GM18508 (cell line): ENCODE results near the gene SNAPC3.
"Not testable (repeated sequence)": the region's sequence is repeated elsewhere in the genome, so short reads cannot be mapped to it uniquely, and the experiment has no call there.

Experiments used
- ATAC-seq: cut with Tn5 transposase; IDR thresholded peaks from one replicate; pipeline ENCODE4 v1.9.1; 2021; ENCODE audit warnings: moderate number of reproducible peaks; ENCODE audit not compliant: insufficient read depth, unreplicated experiment

The SNAPC3 gene

GRCh38 chr9:15422372-15423230 lies at the start of gene SNAPC3:
Gene SNAPC3 (plus strand): TSS chr9:15422876. CDS start chr9:15422880, 4 bp downstream.
- peak; percentile 97 for ATAC-seq

- no peak for ATAC-seq
These were observed 48.8 kb upstream of the SNAPC3 start for GRCh38 chr9:15373881-15374280.

GRCh38 chr9:15374310-15374709 lies 48.4 kb upstream of the SNAPC3 start:
- ATAC-seq: no peak

GRCh38 chr9:15374825-15375224 lies 47.9 kb upstream of the SNAPC3 start:
- no peak for ATAC-seq

GRCh38 chr9:15377625-15378540 lies 44.8 kb upstream of the SNAPC3 start:
- no peak for ATAC-seq

- not testable (repeated sequence) for ATAC-seq
These were observed 43.4 kb upstream of the SNAPC3 start for GRCh38 chr9:15379317-15379716.

GRCh38 chr9:15379888-15380287 lies 42.8 kb upstream of the SNAPC3 start:
- not testable (repeated sequence) for ATAC-seq

GRCh38 chr9:15381491-15381890 lies 41.2 kb upstream of the SNAPC3 start:
- ATAC-seq: no peak

GRCh38 chr9:15386465-15386864 lies 36.2 kb upstream of the SNAPC3 start:
- no peak for ATAC-seq

GRCh38 chr9:15389173-15389572 lies 33.5 kb upstream of the SNAPC3 start:
- ATAC-seq: no peak

GRCh38 chr9:15389631-15390030 lies 33.0 kb upstream of the SNAPC3 start:
- ATAC-seq: no peak

GRCh38 chr9:15390201-15390600 lies 32.5 kb upstream of the SNAPC3 start:
- ATAC-seq: no peak

GRCh38 chr9:15392363-15392762 lies 30.3 kb upstream of the SNAPC3 start:
- no peak for ATAC-seq

GRCh38 chr9:15400281-15400941 lies 22.3 kb upstream of the SNAPC3 start:
- ATAC-seq: no peak

- no peak for ATAC-seq
These were observed 21.4 kb upstream of the SNAPC3 start for GRCh38 chr9:15401266-15401665.

- no peak for ATAC-seq
These were observed 19.5 kb upstream of the SNAPC3 start for GRCh38 chr9:15403155-15403554.

GRCh38 chr9:15404171-15404570 lies 18.5 kb upstream of the SNAPC3 start:
- ATAC-seq: no peak

- no peak for ATAC-seq
These were observed 5.8 kb upstream of the SNAPC3 start for GRCh38 chr9:15416880-15417279.

GRCh38 chr9:15417626-15418025 lies 5.0 kb upstream of the SNAPC3 start:
- ATAC-seq: no peak

- ATAC-seq: no peak
These were observed 1.9 kb upstream of the SNAPC3 start for GRCh38 chr9:15420796-15421195.

GRCh38 chr9:15421532-15421931 lies 1.1 kb upstream of the SNAPC3 start:
- ATAC-seq: no peak
